NCI-H2196 (cell line): ENCODE results near the gene LGI4.

Experiments
- DNase-seq: peaks from one replicate; lab custom pipeline; 2025; ENCODE audit not compliant: unreplicated experiment; lab: John Stamatoyannopoulos, UW

LGI4 gene

GRCh38 chr19:35124098-35125060, 10.5 kb downstream of the LGI4 start:
- peak; percentile 95 for DNase-seq

DNA sequence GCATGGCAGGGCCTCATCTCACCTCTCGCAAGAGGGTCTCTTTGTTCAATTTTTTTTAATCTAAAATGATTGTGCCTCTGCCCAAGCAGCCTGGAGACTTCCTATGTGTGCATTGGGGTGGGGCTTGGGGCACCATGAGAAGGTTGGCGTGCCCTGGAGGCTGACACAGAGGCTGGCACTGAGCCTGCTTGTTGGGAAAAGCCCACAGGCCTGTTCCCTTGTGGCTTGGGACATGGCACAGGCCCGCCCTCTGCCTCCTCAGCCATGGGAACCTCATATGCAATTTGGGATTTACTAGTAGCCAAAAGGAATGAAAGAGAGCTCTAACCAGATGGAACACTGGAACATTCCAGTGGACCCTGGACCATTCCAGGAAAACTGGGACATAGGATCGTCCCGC, 11.3 kb downstream of the LGI4 start:
- no peak for DNase-seq

GRCh38 chr19:35122687-35123551, 11.9 kb downstream of the LGI4 start:
- DNase-seq = no peak

DNA sequence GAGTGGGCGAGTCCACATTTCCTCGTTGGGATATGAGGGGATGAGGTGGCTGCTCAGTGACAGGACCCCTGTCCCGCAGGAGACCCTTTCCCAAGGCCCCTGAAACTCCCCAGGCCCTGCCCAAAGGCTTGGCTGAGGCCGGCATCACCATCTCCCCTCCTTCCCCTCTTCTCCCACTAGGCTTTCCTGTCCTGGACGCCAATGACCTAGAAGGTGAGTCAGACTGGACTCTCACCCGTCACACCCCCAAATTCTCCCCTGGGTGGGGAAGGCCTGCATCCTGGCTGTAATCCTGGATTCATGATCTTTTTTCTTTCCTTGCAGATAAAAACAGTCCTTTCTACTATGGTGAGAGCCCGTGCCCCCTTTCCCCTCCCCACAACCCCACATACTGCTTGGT, 14.0 kb downstream of the LGI4 start:
- no peak for DNase-seq

GRCh38 chr19:35120492-35120891, 14.4 kb downstream of the LGI4 start:
- peak; percentile 91 for DNase-seq

- no peak for DNase-seq
These were observed 15.2 kb downstream of the LGI4 start for GRCh38 chr19:35119578-35120155.

GRCh38 chr19:35119091-35119490, 15.8 kb downstream of the LGI4 start:
- no peak for DNase-seq

GRCh38 chr19:35118268-35119020, 16.4 kb downstream of the LGI4 start:
- no peak for DNase-seq

GRCh38 chr19:35117799-35118198, 17.1 kb downstream of the LGI4 start:
- no peak for DNase-seq

DNA sequence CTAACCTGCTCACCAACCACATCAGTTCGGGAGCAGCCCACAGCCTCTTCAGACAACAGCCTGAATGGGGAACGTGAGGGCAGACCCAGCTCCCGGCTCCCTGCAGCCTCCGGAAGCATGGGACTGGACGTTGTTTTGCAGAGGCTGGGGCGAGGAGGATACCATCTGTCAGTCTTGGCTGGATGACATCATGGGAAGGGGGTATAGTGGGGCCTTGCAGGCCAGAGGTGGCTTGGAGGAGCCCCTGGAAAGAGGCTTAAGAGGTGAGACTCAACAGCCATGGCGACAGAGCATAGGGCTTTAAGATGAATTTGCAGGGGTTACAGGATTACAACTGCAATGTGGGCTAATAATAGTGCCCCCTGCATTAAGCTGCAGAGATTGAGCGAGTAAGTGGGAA, 17.7 kb downstream of the LGI4 start:
- no peak for DNase-seq

GRCh38 chr19:35116072-35116801, 18.6 kb downstream of the LGI4 start:
- DNase-seq = no peak

- DNase-seq = no peak
These were observed 19.5 kb downstream of the LGI4 start, which contains the start of gene FXYD3 for GRCh38 chr19:35115177-35115951. TSS of gene FXYD3 (plus strand) at chr19:35115823. CDS start at chr19:35119377, 3,554 bp downstream.

- DNase-seq = peak; percentile 45
These were observed 20.3 kb downstream of the LGI4 start for GRCh38 chr19:35114353-35115176.

DNA sequence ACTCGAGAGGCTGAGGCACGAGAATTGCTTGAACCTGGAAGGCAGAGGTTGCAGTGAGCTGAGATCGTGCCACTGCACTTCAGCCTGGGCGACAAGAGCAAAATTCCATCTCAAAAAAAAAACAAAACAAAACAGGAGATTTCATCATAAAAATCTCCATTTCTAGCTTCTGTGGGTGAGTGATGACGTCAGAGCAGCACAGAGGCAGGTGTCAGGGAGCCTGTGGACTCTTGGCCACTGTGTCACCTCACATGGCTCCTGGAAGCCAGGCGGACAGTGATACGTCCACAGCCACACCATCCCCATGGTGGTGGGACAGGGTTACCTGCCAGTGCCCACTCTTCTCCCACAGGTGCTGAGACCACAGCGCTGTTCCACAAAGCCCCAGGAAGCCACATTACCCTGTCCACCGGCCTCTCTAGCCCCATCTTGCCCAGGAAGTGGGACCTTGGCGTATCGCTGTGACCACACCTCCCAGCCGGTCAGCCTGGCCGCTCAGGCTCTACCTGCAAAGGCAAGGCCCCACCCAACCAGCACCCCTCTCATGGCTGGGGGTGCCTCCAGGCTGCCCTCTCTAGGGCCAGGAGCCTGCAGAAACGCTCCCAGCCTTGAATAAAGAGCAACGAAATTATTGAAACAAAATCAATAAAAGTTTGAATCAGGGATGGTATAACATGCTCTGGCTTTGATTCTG, 21.7 kb downstream of the LGI4 start:
- no peak for DNase-seq

GRCh38 chr19:35110974-35111373, 23.9 kb downstream of the LGI4 start:
- DNase-seq = no peak

GRCh38 chr19:35109395-35110112, 25.3 kb downstream of the LGI4 start:
- DNase-seq = no peak

DNA sequence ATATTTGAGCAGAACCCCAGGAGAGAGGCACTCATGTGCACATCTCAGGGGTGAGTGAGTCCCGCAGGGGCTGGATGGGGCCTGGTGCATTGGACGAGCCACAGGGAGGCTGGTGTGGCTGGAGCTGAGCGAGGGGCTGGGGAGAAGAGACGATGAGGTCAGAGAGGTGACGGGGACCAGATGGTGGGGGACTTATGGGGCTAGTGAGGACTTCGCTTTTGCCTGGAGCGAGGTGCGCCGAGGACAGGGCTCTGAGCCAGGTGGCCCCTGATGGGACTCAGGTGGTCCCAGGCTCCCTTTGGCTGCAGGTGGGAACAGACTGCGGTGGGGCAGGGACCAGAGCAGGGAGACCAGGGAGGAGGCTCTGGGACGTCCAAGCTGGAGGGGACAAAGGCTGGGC, 26.1 kb downstream of the LGI4 start:
- DNase-seq = no peak
